ENCODE results near the gene NDUFV1.
"Not testable (repeated sequence)": the region's sequence is repeated elsewhere in the genome, so short reads cannot be mapped to it uniquely, and the experiment has no call there.

Gene NDUFV1

DNA sequence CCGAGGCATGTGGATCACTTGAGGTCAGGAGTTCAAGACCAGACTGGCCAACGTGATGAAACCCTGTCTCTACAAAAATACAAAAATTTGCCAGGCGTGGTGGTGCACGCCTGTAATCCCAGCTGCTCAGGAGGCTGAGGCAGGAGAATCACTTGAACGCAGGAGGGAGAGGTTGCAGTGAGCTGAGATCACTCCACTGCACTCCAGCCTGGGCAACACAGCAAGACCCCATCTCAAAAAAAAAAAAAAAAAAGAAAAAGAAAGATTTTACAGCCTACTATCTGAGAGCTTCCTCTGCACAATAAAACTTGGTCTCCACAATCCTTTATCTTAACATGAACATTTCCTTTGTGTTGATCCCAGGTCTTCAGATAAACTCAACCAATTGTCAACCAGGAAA lies 54.0 kb downstream of the NDUFV1 start:
- not testable (repeated sequence) for H3K9ac ChIP-seq (ENCODE audit: low read length); H3K27me3 ChIP-seq (ENCODE audit: control insufficient read depth, insufficient read depth, low read length); H3K4me3 ChIP-seq (ENCODE audit: low read length); H3K4me1 ChIP-seq (ENCODE audit: control insufficient read depth, low read depth, low read length); H3K36me3 ChIP-seq (ENCODE audit: control insufficient read depth, low read depth, low read length); H3K27ac ChIP-seq (ENCODE audit: low read length)
- H3K9me3 ChIP-seq (ENCODE audit: control insufficient read depth, low read depth, low read length), result peaks cover 16% of the 10 kb centered on the region
